B cell (primary cell): ENCODE results near the gene GALC. TPM values are rescaled to one million over a fixed set of nuclear protein-coding genes. Genes with fewer than 3 reads are reported as not detected.

Experiments
- ATAC-seq: fragments of 200-7000 bp; cut with Tn5 transposase; one replicate; pipeline ENCODE4 v1.10.0; 2021; ENCODE audit warnings: low read depth, mild to moderate bottlenecking, moderate number of reproducible peaks, moderate library complexity
- CTCF ChIA-PET: fragments of 350-600 bp; sonication (Branson Sonifier 250); formaldehyde crosslinking; loops from one replicate; lab custom pipeline; 2021; ENCODE audit warnings: antibody characterized with exemption, inconsistent platforms; lab: Charles Lee
- POLR2A ChIA-PET: fragments of 350-600 bp; sonication (Branson Sonifier 250); formaldehyde crosslinking; loops from one replicate; lab custom pipeline; 2021; ENCODE audit warnings: antibody characterized with exemption; lab: Charles Lee
- DNase-seq: peaks from one replicate; pipeline ENCODE4 v3.0.0; 2013
- H2AFZ ChIP-seq: 2 replicates; pipeline ENCODE4 v1.6.1; 2012; ENCODE audit warnings: mild to moderate bottlenecking, low read depth, low read length; ENCODE audit not compliant: insufficient read depth, poor library complexity, severe bottlenecking
- H3K27ac ChIP-seq, 2 donors: 1 replicate in 1 of 2; 2 replicates in 1 of 2; pipeline ENCODE4 v1.5.1; 2012 to 2013; ENCODE audit warnings: low read length in 2 of 2, mild to moderate bottlenecking in 2 of 2, moderate library complexity in 1 of 2
- H3K27me3 ChIP-seq, 4 experiments: fragments of 200-600 bp in 1 of 4; sonication (generic) in 1 of 4; replicated peaks in 1 of 4; 1 replicate in 2 of 4; 2 replicates in 2 of 4; pipeline versions ENCODE4 v1.6.1 to v1.7.0; 2013 to 2016; ENCODE audit warnings: low read length in 3 of 4, mild to moderate bottlenecking in 2 of 4, mixed read lengths in 1 of 4, moderate library complexity in 1 of 4; ENCODE audit not compliant: insufficient read depth in 4 of 4, control insufficient read depth in 3 of 4; ENCODE audit errors: control extremely low read depth in 1 of 4
- H3K36me3 ChIP-seq, 2 experiments: replicated peaks in 1 of 2; 1 replicate in 1 of 2; 2 replicates in 1 of 2; pipeline versions ENCODE4 v1.6.1 to v1.7.1; 2013; ENCODE audit warnings: low read length in 1 of 2; ENCODE audit not compliant: insufficient read depth in 2 of 2, control insufficient read depth in 1 of 2; ENCODE audit errors: control extremely low read depth in 1 of 2, extremely low read depth in 1 of 2
- H3K4me1 ChIP-seq, 2 donors: fragments of 200-600 bp in 1 of 2; sonication (generic) in 1 of 2; 1 replicate in 1 of 2; 2 replicates in 1 of 2; pipeline versions ENCODE4 v1.5.1 to v1.6.1; 2013 to 2017; ENCODE audit warnings: low read length in 2 of 2; ENCODE audit not compliant: control insufficient read depth in 2 of 2, insufficient read depth in 2 of 2
- H3K4me2 ChIP-seq: replicated peaks from 2 replicates; pipeline ENCODE3; 2012; ENCODE audit warnings: mild to moderate bottlenecking, low read depth, low read length; ENCODE audit not compliant: poor library complexity, severe bottlenecking
- H3K4me3 ChIP-seq, 5 experiments: fragments of 200-600 bp in 1 of 5; sonication (generic) in 1 of 5; 1 replicate in 3 of 5; 2 replicates in 2 of 5; pipeline versions ENCODE4 v1.5.1 to v1.7.0; 2011 to 2016; ENCODE audit warnings: low read length in 4 of 5, mild to moderate bottlenecking in 4 of 5, low read depth in 2 of 5, control low read depth in 1 of 5, moderate library complexity in 1 of 5; ENCODE audit not compliant: insufficient read depth in 1 of 5; ENCODE audit errors: control extremely low read depth in 1 of 5, extremely low read depth in 1 of 5
- H3K79me2 ChIP-seq: fragments of 200-600 bp; sonication (generic); one replicate; pipeline ENCODE4 v1.6.0; 2016; ENCODE audit warnings: low read length; ENCODE audit not compliant: control insufficient read depth, insufficient read depth
- H3K9ac ChIP-seq: fragments of 200-600 bp; sonication (generic); 2 replicates; pipeline ENCODE4 v1.6.1; 2017; ENCODE audit warnings: mild to moderate bottlenecking, low read length, moderate library complexity
- H3K9me3 ChIP-seq, 3 donors: one replicate each; pipeline versions ENCODE4 v1.6.1 to v1.7.1; 2013; ENCODE audit warnings: low read length in 2 of 3; ENCODE audit not compliant: control insufficient read depth in 2 of 3, insufficient read depth in 1 of 3; ENCODE audit errors: control extremely low read depth in 1 of 3
- H4K20me1 ChIP-seq: 2 replicates; pipeline ENCODE4 v1.6.0; 2012; ENCODE audit warnings: mild to moderate bottlenecking, low read length; ENCODE audit not compliant: insufficient read depth, control insufficient read depth, poor library complexity, severe bottlenecking
- H3K27ac Mint-ChIP-seq: one replicate; pipeline ENCODE4 v1.8.0; 2021; ENCODE audit warnings: mixed read lengths
- H3K27me3 Mint-ChIP-seq: one replicate; pipeline ENCODE4 v1.8.0; 2021; ENCODE audit warnings: mixed read lengths
- H3K4me1 Mint-ChIP-seq: one replicate; pipeline ENCODE4 v1.8.0; 2021; ENCODE audit warnings: mixed read lengths
- H3K4me3 Mint-ChIP-seq: one replicate; pipeline ENCODE4 v1.8.0; 2021; ENCODE audit warnings: mixed read lengths
- H3K9me3 Mint-ChIP-seq: one replicate; pipeline ENCODE4 v1.8.0; 2022; ENCODE audit warnings: mixed read lengths; ENCODE audit not compliant: insufficient read depth
- CTCF ChIP-seq: fragments of 200-600 bp; IDR thresholded peaks from one replicate; pipeline ENCODE4 v1.8.0; 2022; ENCODE audit warnings: antibody characterized with exemption, mild to moderate bottlenecking
- EZH2 ChIP-seq: IDR thresholded peaks from 2 replicates; pipeline ENCODE4 v1.6.1; 2012; ENCODE audit warnings: borderline replicate concordance, low read depth, mild to moderate bottlenecking, moderate library complexity, low read length; ENCODE audit not compliant: insufficient read depth, poor library complexity, severe bottlenecking
- WGBS: methylation state at CpG from one replicate; pipeline ENCODE4 v1.1.5; 2013; ENCODE audit warnings: missing lambda C conversion rate; ENCODE audit not compliant: insufficient coverage; 5-methylcytosine and 5-hydroxymethylcytosine counted together
- intact Hi-C: fragments of 100-400 bp; cut with micrococcal nuclease; formaldehyde crosslinking; loops from one replicate; pipeline ENCODE4 v1.10.0; 2022
- polyA plus RNA-seq: library from polyadenylated mRNA; depleted of rRNA; stranded (reverse); fragments of >200 nt; gene quantifications from 2 replicates; pipeline ENCODE4 v1.2.3, GENCODE V29; 2012
- total RNA-seq, 2 donors: library from RNA; stranded (reverse); fragments of 120-200 nt in 1 of 2; gene quantifications; 1 replicate in 1 of 2; 2 replicates in 1 of 2; pipeline versions ENCODE4 v1.2.3 to v1.2.4, GENCODE V29; 2013 to 2022

GALC gene
- total and polyA plus RNA-seq, 2 donors (not counting 1 experiment from before 2014, with no cell fraction given) = 4.9 to 17.8 TPM

DNA sequence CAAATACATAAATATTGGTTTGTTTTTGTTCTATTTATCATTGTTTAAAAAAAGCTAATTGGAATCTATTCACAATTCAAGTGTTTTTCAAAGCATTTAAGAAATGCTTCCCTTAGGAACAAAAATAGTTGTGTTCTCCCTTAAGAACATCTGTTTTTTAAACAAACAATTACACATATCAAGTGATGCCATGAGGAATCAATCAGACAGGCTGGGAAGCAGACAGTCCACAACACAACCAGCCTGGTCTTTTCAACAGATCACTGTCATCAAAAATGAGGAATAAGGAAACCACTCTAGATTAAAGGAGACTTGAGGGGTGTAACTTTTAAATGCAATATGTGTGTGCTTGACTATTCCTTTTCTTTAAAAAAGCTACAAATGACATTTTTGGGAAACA lies 25.5 kb downstream of the GALC start:
- Histone ChIP-seq H3K9ac (no peak overlapping the region), H3K27ac (no peak overlapping the region), H3K27me3 (no peaks in the 10 kb centered on the region), H2AFZ (no peak overlapping the region), H3K79me2 (no peaks in the 10 kb centered on the region), H3K4me1 (no peaks in the 10 kb centered on the region), H3K9me3 (no peaks in the 10 kb centered on the region), H3K36me3 (peaks cover 5 to 6% of the 10 kb centered on the region in 2 experiments), H4K20me1 (no peaks in the 10 kb centered on the region), H3K4me3 (no peak overlapping the region), H3K4me2 (no peak overlapping the region)
- Mint-ChIP-seq H3K27me3 (no peaks in the 10 kb centered on the region), H3K4me3 (no peak overlapping the region), H3K9me3 (no peaks in the 10 kb centered on the region), H3K4me1 (no peaks in the 10 kb centered on the region), H3K27ac (no peak overlapping the region)
- ChIA-PET CTCF (no interaction called here), POLR2A (no interaction called here)
- DNase-seq (no peak), ATAC-seq (no peak)
- no peak for TF ChIP-seq CTCF
- TF ChIP-seq EZH2 = no peak
- intact Hi-C loops = no loop called here

- ChIA-PET POLR2A (no interaction called here), CTCF (interaction anchor here (1.0 kb wide), 1 partner anchor 21 kb away, joined by 3 read pairs; no protein-coding TSS in a partner anchor)
- H3K79me2 ChIP-seq = no peaks in the 10 kb centered on the region
- WGBS = no CpG with 5 or more reads among the region's 3 CpGs
- Mint-ChIP-seq H3K27ac (no peak overlapping the region), H3K4me3 (no peak overlapping the region), H3K27me3 (no peaks in the 10 kb centered on the region), H3K4me1 (no peaks in the 10 kb centered on the region), H3K9me3 (no peaks in the 10 kb centered on the region)
- no peak overlapping the region for H3K27ac ChIP-seq
- no peak overlapping the region for H2AFZ ChIP-seq
- intact Hi-C loops = no loop called here
- DNase-seq = no peak
- no peak for TF ChIP-seq EZH2
- no peak for TF ChIP-seq CTCF
- no peak overlapping the region for H3K4me2 ChIP-seq
- peaks cover 5 to 6% of the 10 kb centered on the region in 2 experiments for H3K36me3 ChIP-seq
- no peaks in the 10 kb centered on the region for H3K27me3 ChIP-seq
- no peak for ATAC-seq
- H3K9ac ChIP-seq = no peak overlapping the region
- no peaks in the 10 kb centered on the region for H4K20me1 ChIP-seq
- no peaks in the 10 kb centered on the region for H3K9me3 ChIP-seq
- no peak overlapping the region for H3K4me3 ChIP-seq
- no peaks in the 10 kb centered on the region for H3K4me1 ChIP-seq
Measured at GRCh38 chr14:87966816-87967215, 26.2 kb downstream of the GALC start.
